IMR-90 (cell line): ENCODE measurements around the gene SRR. TPM values are rescaled to one million over a fixed set of nuclear protein-coding genes. Genes with fewer than 3 reads are reported as not detected.

ENCODE experiments used
- ATAC-seq: fragments of 200-7000 bp; cut with Tn5 transposase; 2 replicates; pipeline ENCODE4 v1.9.1; 2020; ENCODE audit warnings: low read depth, mild to moderate bottlenecking, moderate library complexity
- BruUV-seq: library from RNA; stranded (reverse); fragments of 400-500 nt; replicated peaks from 2 replicates; lab custom pipeline; 2021; lab: Mats Ljungman, UMichigan
- CTCF ChIA-PET: fragments of 300-600 bp; formaldehyde crosslinking; extraction: SDS; loops from one replicate; lab custom pipeline; 2021; ENCODE audit warnings: antibody characterized with exemption; lab: Yijun Ruan, JAX
- POLR2A ChIA-PET: fragments of 300-600 bp; sonication (Branson Sonifier 250); formaldehyde crosslinking; loops from one replicate; lab custom pipeline; 2022; ENCODE audit warnings: antibody characterized with exemption; ENCODE audit not compliant: unreplicated experiment; lab: Charles Lee
- DNase-seq: peaks from one replicate; pipeline ENCODE4 v3.0.0; 2013
- H2AFZ ChIP-seq: replicated peaks from 2 replicates; pipeline ENCODE3; 2013; ENCODE audit warnings: low read length, mild to moderate bottlenecking; ENCODE audit not compliant: poor library complexity
- H2AK5ac ChIP-seq: 2 replicates; pipeline ENCODE4 v1.6.1; 2013; ENCODE audit warnings: low read depth, low read length, inconsistent platforms
- H2AK9ac ChIP-seq: replicated peaks from 2 replicates; pipeline ENCODE3; 2013; ENCODE audit warnings: mild to moderate bottlenecking, low read depth, low read length, moderate library complexity; ENCODE audit not compliant: poor library complexity
- H2BK120ac ChIP-seq: 2 replicates; pipeline ENCODE4 v1.6.1; 2013; ENCODE audit warnings: low read depth, low read length, inconsistent platforms
- H2BK15ac ChIP-seq: 3 replicates; pipeline ENCODE4 v1.6.1; 2013; ENCODE audit warnings: low read depth, low read length, inconsistent platforms
- H2BK20ac ChIP-seq: 2 replicates; pipeline ENCODE4 v1.6.1; 2013; ENCODE audit warnings: low read depth, mild to moderate bottlenecking, inconsistent platforms, low read length, moderate library complexity
- H2BK5ac ChIP-seq: 2 replicates; pipeline ENCODE4 v1.6.1; 2013; ENCODE audit warnings: mild to moderate bottlenecking, low read depth, low read length, inconsistent platforms; ENCODE audit not compliant: poor library complexity, severe bottlenecking
- H3K14ac ChIP-seq: replicated peaks from 2 replicates; pipeline ENCODE4 v1.6.1; 2013; ENCODE audit warnings: low read depth, low read length, inconsistent platforms
- H3K18ac ChIP-seq: 2 replicates; pipeline ENCODE4 v1.6.1; 2013; ENCODE audit warnings: low read depth, low read length, control low read depth
- H3K23ac ChIP-seq: 2 replicates; pipeline ENCODE4 v1.6.1; 2013; ENCODE audit warnings: low read depth, low read length, inconsistent platforms
- H3K27ac ChIP-seq: 2 replicates; pipeline ENCODE4 v1.5.1; 2013; ENCODE audit warnings: mild to moderate bottlenecking, control low read depth, low read length; ENCODE audit not compliant: insufficient read depth
- H3K27me3 ChIP-seq: 2 replicates; pipeline ENCODE4 v1.6.1; 2013; ENCODE audit warnings: low read length; ENCODE audit not compliant: control insufficient read depth, insufficient read depth
- H3K36me3 ChIP-seq: 2 replicates; pipeline ENCODE4 v1.6.1; 2013; ENCODE audit warnings: low read length, mixed read lengths; ENCODE audit not compliant: control insufficient read depth, insufficient read depth
- H3K4ac ChIP-seq: 2 replicates; pipeline ENCODE4 v1.6.1; 2013; ENCODE audit warnings: low read depth, low read length, inconsistent platforms
- H3K4me1 ChIP-seq: 2 replicates; pipeline ENCODE4 v1.6.1; 2013; ENCODE audit warnings: low read length, mixed read lengths; ENCODE audit not compliant: control insufficient read depth, insufficient read depth
- H3K4me2 ChIP-seq: 2 replicates; pipeline ENCODE4 v1.6.1; 2013; ENCODE audit warnings: low read depth, mild to moderate bottlenecking, control low read depth, low read length, moderate library complexity
- H3K4me3 ChIP-seq: 2 replicates; pipeline ENCODE4 v1.5.1; 2013; ENCODE audit warnings: low read depth, mild to moderate bottlenecking, control low read depth, low read length, moderate library complexity; ENCODE audit not compliant: insufficient read depth
- H3K56ac ChIP-seq: 2 replicates; pipeline ENCODE4 v1.6.1; 2013; ENCODE audit warnings: low read length, inconsistent platforms; ENCODE audit not compliant: insufficient read depth; ENCODE audit errors: extremely low read depth
- H3K79me1 ChIP-seq, 2 experiments: 2 replicates each; pipeline ENCODE4 v1.6.1; 2013; ENCODE audit warnings: low read length in 2 of 2, inconsistent platforms in 1 of 2, low read depth in 1 of 2
- H3K9ac ChIP-seq: 2 replicates; pipeline ENCODE4 v1.6.1; 2013; ENCODE audit warnings: low read depth, low read length, control low read depth
- H3K9me1 ChIP-seq: 2 replicates; pipeline ENCODE4 v1.6.1; 2013; ENCODE audit warnings: low read length, inconsistent platforms; ENCODE audit not compliant: insufficient read depth
- H3K9me3 ChIP-seq: 2 replicates; pipeline ENCODE4 v1.6.1; 2013; ENCODE audit warnings: low read length; ENCODE audit not compliant: control insufficient read depth, insufficient read depth
- H4K20me1 ChIP-seq: 2 replicates; pipeline ENCODE4 v1.6.1; 2013; ENCODE audit warnings: low read length, inconsistent platforms; ENCODE audit not compliant: insufficient read depth
- H4K5ac ChIP-seq: 2 replicates; pipeline ENCODE4 v1.6.1; 2013; ENCODE audit warnings: mild to moderate bottlenecking, low read depth, low read length, control low read depth
- H4K8ac ChIP-seq, 2 experiments: 2 replicates each; pipeline ENCODE4 v1.6.1; 2013; ENCODE audit warnings: low read depth in 2 of 2, low read length in 2 of 2, control low read depth in 1 of 2, inconsistent platforms in 1 of 2
- H4K91ac ChIP-seq: 2 replicates; pipeline ENCODE4 v1.6.1; 2013; ENCODE audit warnings: low read depth, low read length, inconsistent platforms; ENCODE audit not compliant: insufficient read depth
- CHD1 ChIP-seq: IDR thresholded peaks from 2 replicates; pipeline ENCODE4 v1.6.1; 2012; ENCODE audit warnings: low read depth, low read length, improper control_type of control experiment
- MAFK ChIP-seq: IDR thresholded peaks from 2 replicates; pipeline ENCODE4 v1.6.1; 2012; ENCODE audit warnings: low read depth, low read length, improper control_type of control experiment
- NFE2L2 ChIP-seq: fragments of 150-350 bp; IDR thresholded peaks from 2 replicates; pipeline ENCODE4 v1.6.1; 2016; ENCODE audit warnings: low read depth, mild to moderate bottlenecking, low read length
- POLR2A ChIP-seq: IDR thresholded peaks from 2 replicates; pipeline ENCODE4 v1.6.1; 2012; ENCODE audit warnings: mild to moderate bottlenecking, low read depth, low read length
- WGBS, 2 experiments: methylation state at CpG; one replicate each; pipeline versions ENCODE4 v1.1.5 to v1.1.7; 2013; ENCODE audit warnings: missing lambda C conversion rate in 2 of 2; ENCODE audit not compliant: insufficient read length in 1 of 2; ENCODE audit errors: extremely low coverage in 2 of 2; 5-methylcytosine and 5-hydroxymethylcytosine counted together
- dilution Hi-C: fragments of 300-500 bp; cut with HindIII; formaldehyde crosslinking; loops from one replicate; pipeline ENCODE4 v1.14.3; 2018; ENCODE audit warnings: low sequenced_read_pairs; ENCODE audit not compliant: unreplicated experiment
- in situ Hi-C: fragments of 300-500 bp; cut with MboI; formaldehyde crosslinking; loops from 3 replicates; pipeline ENCODE4 v1.14.3; 2019; ENCODE audit warnings: low sequenced_read_pairs, inconsistent platforms, mixed read lengths
- intact Hi-C: fragments of 100-400 bp; cut with micrococcal nuclease; formaldehyde crosslinking; loops from 2 replicates; pipeline ENCODE4 v1.10.0; 2022
- polyA plus RNA-seq, 3 experiments: library from polyadenylated mRNA; depleted of rRNA; stranded (reverse); fragments of >200 nt; gene quantifications; 2 replicates each; pipeline ENCODE4 v1.2.3, GENCODE V29; 2012; ENCODE audit warnings: low replicate concordance in 1 of 3
- total RNA-seq: library from RNA; depleted of rRNA; stranded (reverse); fragments of >200 nt; gene quantifications from 2 replicates; pipeline ENCODE4 v1.2.3, GENCODE V29; 2012
- TF ChIP-seq, protein P1 (sequence below): conservative IDR thresholded peaks from 2 replicates; pipeline ENCODE4 v1.5.1; 2012; ENCODE audit warnings: mild to moderate bottlenecking, low read depth, low read length, improper control_type of control experiment

SRR gene
- total and polyA plus RNA-seq, 2 of the 4 experiments (the other 2 are of a cell fraction) = 14.5 to 52.7 TPM

GRCh38 chr17:2366747-2367494, 63.2 kb downstream of the SRR start:
- Histone ChIP-seq H3K4me1 (no peaks in the 10 kb centered on the region), H3K9me1 (no peaks in the 10 kb centered on the region), H4K5ac (no peak overlapping the region), H2AFZ (no peak overlapping the region), H3K4me3 (no peak overlapping the region), H2BK5ac (no peak overlapping the region), H4K91ac (no peak overlapping the region), H3K9me3 (no peaks in the 10 kb centered on the region), H2BK120ac (no peak overlapping the region), H3K9ac (no peak overlapping the region), H4K8ac (no peak overlapping the region), H3K4me2 (no peak overlapping the region), H3K36me3 (peaks cover 46% of the 10 kb centered on the region), H3K27me3 (no peaks in the 10 kb centered on the region), H3K18ac (no peak overlapping the region), H2BK20ac (no peak overlapping the region), H3K56ac (no peak overlapping the region), H4K20me1 (peaks cover 4% of the 10 kb centered on the region; the same call in 1 of the 2 replicates), H3K79me1 (no peaks in the 10 kb centered on the region; a peak in 1 of 4 replicates), H3K4ac (no peak overlapping the region), H3K23ac (no peak overlapping the region), H2AK5ac (no peak overlapping the region), H2BK15ac (no peak overlapping the region), H3K14ac (no peak overlapping the region), H2AK9ac (peak overlapping the region; percentile 65), H3K27ac (no peak overlapping the region)
- TF ChIP-seq CHD1 (no peak), POLR2A (no peak), MAFK (no peak), NFE2L2 (no peak)
- TF ChIP-seq, protein P1, sequence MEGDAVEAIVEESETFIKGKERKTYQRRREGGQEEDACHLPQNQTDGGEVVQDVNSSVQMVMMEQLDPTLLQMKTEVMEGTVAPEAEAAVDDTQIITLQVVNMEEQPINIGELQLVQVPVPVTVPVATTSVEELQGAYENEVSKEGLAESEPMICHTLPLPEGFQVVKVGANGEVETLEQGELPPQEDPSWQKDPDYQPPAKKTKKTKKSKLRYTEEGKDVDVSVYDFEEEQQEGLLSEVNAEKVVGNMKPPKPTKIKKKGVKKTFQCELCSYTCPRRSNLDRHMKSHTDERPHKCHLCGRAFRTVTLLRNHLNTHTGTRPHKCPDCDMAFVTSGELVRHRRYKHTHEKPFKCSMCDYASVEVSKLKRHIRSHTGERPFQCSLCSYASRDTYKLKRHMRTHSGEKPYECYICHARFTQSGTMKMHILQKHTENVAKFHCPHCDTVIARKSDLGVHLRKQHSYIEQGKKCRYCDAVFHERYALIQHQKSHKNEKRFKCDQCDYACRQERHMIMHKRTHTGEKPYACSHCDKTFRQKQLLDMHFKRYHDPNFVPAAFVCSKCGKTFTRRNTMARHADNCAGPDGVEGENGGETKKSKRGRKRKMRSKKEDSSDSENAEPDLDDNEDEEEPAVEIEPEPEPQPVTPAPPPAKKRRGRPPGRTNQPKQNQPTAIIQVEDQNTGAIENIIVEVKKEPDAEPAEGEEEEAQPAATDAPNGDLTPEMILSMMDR = 0 out of 2 replicates have a peak, but pooled peaks have one; percentile 10
- dilution Hi-C loops = no loop called here
- POLR2A ChIA-PET = no interaction called here
- 70% methylated on average over 3 of the region's 26 CpGs; no CpG with 5 or more reads in 1 of the 2 experiments for WGBS, 2 experiments
- CTCF ChIA-PET = no interaction called here
- BruUV-seq = no TSS peak
- 0 out of 2 replicates have a peak, but pooled peaks have one; percentile 12 for ATAC-seq
- intact Hi-C loops = no loop called here
- DNase-seq = no peak
- in situ Hi-C loops = no loop called here
